Upper lobe of left lung (tissue), 4 donors: ENCODE results near the gene CACNA2D4.

ENCODE experiments used
- POLR2AphosphoS5 ChIP-seq, 2 donors: sonication (generic); formaldehyde crosslinking; IDR thresholded peaks; one replicate each; pipeline ENCODE4 v1.5.1; 2017; ENCODE audit warnings: antibody characterized with exemption in 2 of 2
- TF ChIP-seq, protein P1 (sequence below), 6 experiments: fragments of 450-650 bp in 4 of 6; fragments of 200-600 bp in 2 of 6; sonication (generic) in 2 of 6; IDR thresholded peaks; one replicate each; pipeline ENCODE4 v1.5.1; 2016 to 2019; ENCODE audit warnings: antibody characterized with exemption in 6 of 6

DNA sequence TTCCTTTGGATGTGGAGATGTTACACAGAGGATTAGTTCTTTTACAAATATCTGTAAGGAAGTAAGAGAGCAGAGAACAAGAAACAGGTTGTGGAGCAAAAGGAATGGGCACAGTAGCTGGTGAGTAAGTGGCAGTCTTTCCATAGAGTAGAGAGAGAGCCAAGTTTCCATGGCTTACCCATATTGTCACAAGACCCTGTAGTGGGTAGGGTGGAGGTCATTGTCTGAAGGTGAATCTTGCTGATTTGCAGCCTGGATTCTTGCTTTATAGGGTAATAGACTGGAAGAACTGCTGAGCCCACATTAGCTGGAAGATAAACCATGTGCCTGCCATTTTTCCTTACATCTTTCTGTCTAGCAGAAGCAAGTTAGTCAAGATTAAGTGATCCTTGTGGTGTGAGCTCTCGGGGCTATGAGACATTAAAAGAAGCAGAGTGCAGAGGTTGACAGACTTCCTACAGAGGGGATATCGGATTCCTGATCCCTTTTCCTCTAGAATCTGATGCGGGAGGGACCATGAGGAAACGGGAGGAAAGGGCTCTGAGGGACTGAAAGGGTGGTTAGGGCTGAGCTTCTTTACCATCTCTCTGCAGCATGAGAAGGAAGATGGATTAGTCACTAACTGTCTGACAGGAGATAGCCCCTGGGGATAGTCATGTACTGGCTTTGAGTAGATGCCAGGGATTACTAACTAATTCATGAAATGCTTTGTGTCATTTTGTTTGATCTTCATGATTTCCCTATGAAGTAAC, 142.1 kb downstream of the CACNA2D4 start:
- TF ChIP-seq, protein P1, sequence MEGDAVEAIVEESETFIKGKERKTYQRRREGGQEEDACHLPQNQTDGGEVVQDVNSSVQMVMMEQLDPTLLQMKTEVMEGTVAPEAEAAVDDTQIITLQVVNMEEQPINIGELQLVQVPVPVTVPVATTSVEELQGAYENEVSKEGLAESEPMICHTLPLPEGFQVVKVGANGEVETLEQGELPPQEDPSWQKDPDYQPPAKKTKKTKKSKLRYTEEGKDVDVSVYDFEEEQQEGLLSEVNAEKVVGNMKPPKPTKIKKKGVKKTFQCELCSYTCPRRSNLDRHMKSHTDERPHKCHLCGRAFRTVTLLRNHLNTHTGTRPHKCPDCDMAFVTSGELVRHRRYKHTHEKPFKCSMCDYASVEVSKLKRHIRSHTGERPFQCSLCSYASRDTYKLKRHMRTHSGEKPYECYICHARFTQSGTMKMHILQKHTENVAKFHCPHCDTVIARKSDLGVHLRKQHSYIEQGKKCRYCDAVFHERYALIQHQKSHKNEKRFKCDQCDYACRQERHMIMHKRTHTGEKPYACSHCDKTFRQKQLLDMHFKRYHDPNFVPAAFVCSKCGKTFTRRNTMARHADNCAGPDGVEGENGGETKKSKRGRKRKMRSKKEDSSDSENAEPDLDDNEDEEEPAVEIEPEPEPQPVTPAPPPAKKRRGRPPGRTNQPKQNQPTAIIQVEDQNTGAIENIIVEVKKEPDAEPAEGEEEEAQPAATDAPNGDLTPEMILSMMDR (IDR thresholded peaks at IDR 0.05) = no peak
- TF ChIP-seq POLR2AphosphoS5 (IDR thresholded peaks at IDR 0.05) = no peak
